ENCODE data around the gene RAB15.

Gene RAB15

GRCh38 chr14:64966976-64967375, 5.2 kb downstream of the RAB15 start:
- no peak for DNase-seq
- no peak overlapping the region for H3K9ac ChIP-seq (ENCODE audit: low read depth, low read length)

DNA sequence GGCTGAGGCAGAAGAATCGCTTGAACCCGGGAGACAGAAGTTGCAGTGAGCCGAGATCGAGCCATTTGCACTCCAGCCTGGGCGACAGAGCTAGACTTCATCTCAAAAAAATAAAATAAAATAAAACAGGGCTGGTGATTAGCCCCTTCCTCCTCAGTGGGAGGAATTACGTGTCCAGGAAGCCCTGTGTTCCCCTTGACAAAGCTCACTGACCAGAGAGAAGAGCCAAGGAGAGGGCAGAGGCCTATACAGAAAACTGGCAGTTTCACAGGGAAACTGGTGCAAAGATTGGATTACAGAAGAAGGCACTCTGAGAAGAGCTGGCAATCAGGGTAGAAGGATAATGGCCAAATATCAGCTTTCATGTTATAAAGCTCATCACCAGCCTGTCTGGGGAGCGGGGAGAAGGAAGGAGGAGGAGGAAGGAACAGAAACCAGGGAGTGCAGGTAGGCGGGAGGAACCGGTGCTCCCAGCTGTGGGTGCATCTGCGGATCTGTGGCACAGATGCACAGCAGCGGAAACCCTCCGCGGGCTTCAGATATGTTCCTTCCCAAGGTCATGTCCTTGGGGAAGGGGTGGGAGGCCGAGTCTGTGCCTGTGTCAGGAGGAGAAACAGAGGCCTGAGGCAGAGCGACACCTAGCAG, 6.7 kb downstream of the RAB15 start:
- H3K79me2 ChIP-seq (ENCODE audit: insufficient read depth, low read length): no peaks in the 10 kb centered on the region
- no peak overlapping the region for H3K4me2 ChIP-seq (ENCODE audit: insufficient read depth, low read length)
- peaks cover 9% of the 10 kb centered on the region; the same call in 1 of the 2 replicates for H3K4me1 ChIP-seq (ENCODE audit: insufficient read depth, low read length)
- no peak for ATAC-seq (ENCODE audit: insufficient read depth, low read depth)
- no peak overlapping the region for H3K27ac ChIP-seq (ENCODE audit: low read length)
- TF ChIP-seq EZH2 (IDR thresholded peaks at IDR 0.05; ENCODE audit: borderline replicate concordance, low read depth, low read length, severe bottlenecking) (no peak), CTCF (IDR thresholded peaks at IDR 0.05; ENCODE audit: borderline replicate concordance, extremely low read depth, low read length, poor library complexity, severe bottlenecking) (no peak)
- H2AFZ ChIP-seq (ENCODE audit: low read depth, low read length): no peak overlapping the region
- H3K27me3 ChIP-seq (ENCODE audit: insufficient read depth, low read length, poor library complexity): no peaks in the 10 kb centered on the region
- H3K4me3 ChIP-seq (ENCODE audit: low read depth in 1 of 2, low read length in 2 of 2): no peak overlapping the region
- H4K20me1 ChIP-seq (ENCODE audit: insufficient read depth, low read length): peaks cover 9% of the 10 kb centered on the region; the same call in 1 of the 2 replicates
- 0 out of 2 replicates have a peak, but pooled peaks cover 3% of the 10 kb centered on the region for H3K36me3 ChIP-seq (ENCODE audit: insufficient read depth, low read length)
- H3K9me3 ChIP-seq (ENCODE audit: insufficient read depth, low read length, severe bottlenecking): no peaks in the 10 kb centered on the region
- DNase-seq: no peak
- no peak overlapping the region for H3K9ac ChIP-seq (ENCODE audit: low read depth, low read length)

More at GRCh38 chr14:64966976-64967375, 5.2 kb downstream of the RAB15 start:
- Histone ChIP-seq H4K20me1 (ENCODE audit: insufficient read depth, low read length) (peaks cover 7% of the 10 kb centered on the region; the same call in 1 of the 2 replicates), H3K79me2 (ENCODE audit: insufficient read depth, low read length) (no peaks in the 10 kb centered on the region), H3K4me1 (ENCODE audit: insufficient read depth, low read length) (peaks cover 22% of the 10 kb centered on the region), H2AFZ (ENCODE audit: low read depth, low read length) (no peak overlapping the region), H3K27me3 (ENCODE audit: insufficient read depth, low read length, poor library complexity) (no peaks in the 10 kb centered on the region), H3K4me3 (ENCODE audit: low read depth in 1 of 2, low read length in 2 of 2) (no peak overlapping the region), H3K4me2 (ENCODE audit: insufficient read depth, low read length) (no peak overlapping the region), H3K27ac (ENCODE audit: low read length) (no peak overlapping the region), H3K9me3 (ENCODE audit: insufficient read depth, low read length, severe bottlenecking) (no peaks in the 10 kb centered on the region), H3K36me3 (ENCODE audit: insufficient read depth, low read length) (0 out of 2 replicates have a peak, but pooled peaks cover 3% of the 10 kb centered on the region)
- TF ChIP-seq EZH2 (IDR thresholded peaks at IDR 0.05; ENCODE audit: borderline replicate concordance, low read depth, low read length, severe bottlenecking) (no peak), CTCF (IDR thresholded peaks at IDR 0.05; ENCODE audit: borderline replicate concordance, extremely low read depth, low read length, poor library complexity, severe bottlenecking) (no peak)
- ATAC-seq (ENCODE audit: insufficient read depth, low read depth): no peak

DNA sequence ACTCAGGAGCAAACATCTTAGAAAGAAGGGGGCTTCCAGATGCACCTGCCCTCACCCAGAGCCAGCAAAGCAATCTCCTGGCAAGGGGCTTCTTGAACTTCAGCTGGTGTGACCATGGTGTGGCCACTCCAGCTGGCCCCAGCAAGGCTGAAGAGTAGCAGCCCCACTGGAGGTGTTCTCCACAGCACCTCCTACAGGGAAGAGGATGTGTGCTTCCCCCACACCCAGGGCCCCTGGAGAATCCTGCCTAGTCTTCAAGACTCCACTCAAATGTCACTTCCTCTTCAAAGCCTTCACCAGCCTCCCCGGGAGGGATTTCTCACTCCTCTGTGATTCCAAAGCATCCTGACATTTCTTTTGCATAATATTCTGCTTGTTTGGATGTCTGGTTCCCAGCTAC, 8.5 kb downstream of the RAB15 start:
- DNase-seq (no peak), ATAC-seq (ENCODE audit: insufficient read depth, low read depth) (no peak)
- Histone ChIP-seq H2AFZ (ENCODE audit: low read depth, low read length) (no peak overlapping the region), H3K4me3 (ENCODE audit: low read depth in 1 of 2, low read length in 2 of 2) (no peak overlapping the region), H3K9ac (ENCODE audit: low read depth, low read length) (no peak overlapping the region), H4K20me1 (ENCODE audit: insufficient read depth, low read length) (peaks cover 20% of the 10 kb centered on the region; the same call in 1 of the 2 replicates), H3K27me3 (ENCODE audit: insufficient read depth, low read length, poor library complexity) (no peaks in the 10 kb centered on the region), H3K79me2 (ENCODE audit: insufficient read depth, low read length) (no peaks in the 10 kb centered on the region), H3K27ac (ENCODE audit: low read length) (no peak overlapping the region), H3K36me3 (ENCODE audit: insufficient read depth, low read length) (peaks cover 7% of the 10 kb centered on the region; the same call in 1 of the 2 replicates), H3K4me1 (ENCODE audit: insufficient read depth, low read length) (0 out of 2 replicates have a peak, but pooled peaks cover under 1% of the 10 kb centered on the region), H3K9me3 (ENCODE audit: insufficient read depth, low read length, severe bottlenecking) (no peaks in the 10 kb centered on the region), H3K4me2 (ENCODE audit: insufficient read depth, low read length) (no peak overlapping the region)
- peak; percentile 21 for TF ChIP-seq CTCF (IDR thresholded peaks at IDR 0.05; ENCODE audit: borderline replicate concordance, extremely low read depth, low read length, poor library complexity, severe bottlenecking)
- no peak for TF ChIP-seq EZH2 (IDR thresholded peaks at IDR 0.05; ENCODE audit: borderline replicate concordance, low read depth, low read length, severe bottlenecking)

Measured in DND-41 (cell line).